Mesenchymal stem cell (in vitro differentiated cells and primary cell): ENCODE results near the gene ZNF503.

ENCODE experiments used
- DNase-seq: peaks from one replicate; pipeline ENCODE4 v3.0.0-alpha.2; 2013
- H2AFZ ChIP-seq: one replicate; pipeline ENCODE4 v1.6.1; 2013; ENCODE audit warnings: low read depth, mild to moderate bottlenecking, control low read depth, inconsistent platforms, low read length, moderate library complexity
- H2AK5ac ChIP-seq: 2 replicates; pipeline ENCODE4 v1.6.1; 2013; ENCODE audit warnings: low read length, moderate library complexity, mild to moderate bottlenecking, inconsistent platforms; ENCODE audit not compliant: severe bottlenecking
- H2BK120ac ChIP-seq: one replicate; pipeline ENCODE4 v1.6.1; 2013; ENCODE audit warnings: low read depth, mild to moderate bottlenecking, inconsistent platforms, low read length, moderate library complexity
- H2BK12ac ChIP-seq, 2 experiments: one replicate each; pipeline ENCODE4 v1.6.1; 2013; ENCODE audit warnings: inconsistent platforms in 2 of 2, low read length in 2 of 2, mild to moderate bottlenecking in 2 of 2, moderate library complexity in 2 of 2, control low read depth in 1 of 2
- H2BK15ac ChIP-seq: one replicate; pipeline ENCODE4 v1.6.1; 2013; ENCODE audit warnings: mild to moderate bottlenecking, low read depth, inconsistent platforms; ENCODE audit not compliant: poor library complexity, severe bottlenecking
- H2BK5ac ChIP-seq: 2 replicates; pipeline ENCODE4 v1.6.1; 2013; ENCODE audit warnings: low read depth, mild to moderate bottlenecking, low read length, control low read depth, inconsistent platforms; ENCODE audit not compliant: poor library complexity, severe bottlenecking
- H3K14ac ChIP-seq, 2 experiments: one replicate each; pipeline ENCODE4 v1.6.1; 2013; ENCODE audit warnings: inconsistent platforms in 2 of 2, low read length in 2 of 2, control low read depth in 1 of 2, mild to moderate bottlenecking in 1 of 2, moderate library complexity in 1 of 2
- H3K18ac ChIP-seq, 2 experiments: one replicate each; pipeline ENCODE4 v1.6.1; 2013; ENCODE audit warnings: inconsistent platforms in 2 of 2, low read length in 2 of 2, control low read depth in 1 of 2, low read depth in 1 of 2, mild to moderate bottlenecking in 1 of 2
- H3K23ac ChIP-seq, 2 experiments: one replicate each; pipeline ENCODE4 v1.6.1; 2013; ENCODE audit warnings: inconsistent platforms in 2 of 2, low read length in 2 of 2, mild to moderate bottlenecking in 2 of 2, moderate library complexity in 2 of 2, control low read depth in 1 of 2
- H3K27ac ChIP-seq: 2 replicates; pipeline ENCODE4 v1.5.1; 2013; ENCODE audit warnings: mild to moderate bottlenecking, moderate library complexity, low read length, control low read depth, inconsistent platforms; ENCODE audit not compliant: poor library complexity, severe bottlenecking
- H3K27me3 ChIP-seq, 2 experiments: 2 replicates each; pipeline versions ENCODE4 v1.6.1 to v1.7.0; 2013; ENCODE audit warnings: low read length in 2 of 2, mild to moderate bottlenecking in 2 of 2, moderate library complexity in 2 of 2, control low read depth in 1 of 2, inconsistent platforms in 1 of 2; ENCODE audit not compliant: control insufficient read depth in 1 of 2, insufficient read depth in 1 of 2
- H3K36me3 ChIP-seq, 2 experiments: 2 replicates each; pipeline versions ENCODE4 v1.6.1 to v1.7.0; 2013; ENCODE audit warnings: low read length in 2 of 2, control low read depth in 1 of 2, inconsistent platforms in 1 of 2, low read depth in 1 of 2, mild to moderate bottlenecking in 1 of 2; ENCODE audit not compliant: insufficient read depth in 2 of 2, control insufficient read depth in 1 of 2
- H3K4ac ChIP-seq, 2 experiments: one replicate each; pipeline ENCODE4 v1.6.1; 2013; ENCODE audit warnings: inconsistent platforms in 2 of 2, low read length in 2 of 2, mild to moderate bottlenecking in 2 of 2, moderate library complexity in 2 of 2, control low read depth in 1 of 2, low read depth in 1 of 2
- H3K4me1 ChIP-seq: 2 replicates; pipeline ENCODE4 v1.6.1; 2013; ENCODE audit warnings: low read depth, low read length, control low read depth; ENCODE audit not compliant: control insufficient read depth, insufficient read depth
- H3K4me2 ChIP-seq: 2 replicates; pipeline ENCODE4 v1.6.1; 2013; ENCODE audit warnings: low read length, mild to moderate bottlenecking, inconsistent platforms; ENCODE audit not compliant: poor library complexity, severe bottlenecking
- H3K4me3 ChIP-seq, 2 experiments: 2 replicates each; pipeline versions ENCODE4 v1.5.1 to v1.7.0; 2013; ENCODE audit warnings: low read length in 2 of 2, mild to moderate bottlenecking in 2 of 2, control low read depth in 1 of 2, low read depth in 1 of 2; ENCODE audit not compliant: insufficient read depth in 1 of 2
- H3K79me1 ChIP-seq: replicated peaks from 2 replicates; pipeline ENCODE4 v1.6.1; 2013; ENCODE audit warnings: mild to moderate bottlenecking, control low read depth, low read length, inconsistent platforms; ENCODE audit not compliant: poor library complexity, severe bottlenecking
- H3K9ac ChIP-seq: 2 replicates; pipeline ENCODE4 v1.7.0; 2013; ENCODE audit warnings: mild to moderate bottlenecking, low read length, moderate library complexity
- H3K9me3 ChIP-seq: 2 replicates; pipeline ENCODE4 v1.7.0; 2013; ENCODE audit warnings: mild to moderate bottlenecking, low read length; ENCODE audit not compliant: control insufficient read depth
- H4K8ac ChIP-seq: one replicate; pipeline ENCODE4 v1.6.1; 2013; ENCODE audit warnings: inconsistent platforms, mild to moderate bottlenecking, low read length, moderate library complexity
- H4K91ac ChIP-seq: one replicate; pipeline ENCODE4 v1.6.1; 2013; ENCODE audit warnings: mild to moderate bottlenecking, low read length, inconsistent platforms
- WGBS: methylation state at CpG from one replicate; pipeline ENCODE4 v1.1.7; 2013; ENCODE audit warnings: mixed read lengths; 5-methylcytosine and 5-hydroxymethylcytosine counted together

Gene ZNF503

DNA sequence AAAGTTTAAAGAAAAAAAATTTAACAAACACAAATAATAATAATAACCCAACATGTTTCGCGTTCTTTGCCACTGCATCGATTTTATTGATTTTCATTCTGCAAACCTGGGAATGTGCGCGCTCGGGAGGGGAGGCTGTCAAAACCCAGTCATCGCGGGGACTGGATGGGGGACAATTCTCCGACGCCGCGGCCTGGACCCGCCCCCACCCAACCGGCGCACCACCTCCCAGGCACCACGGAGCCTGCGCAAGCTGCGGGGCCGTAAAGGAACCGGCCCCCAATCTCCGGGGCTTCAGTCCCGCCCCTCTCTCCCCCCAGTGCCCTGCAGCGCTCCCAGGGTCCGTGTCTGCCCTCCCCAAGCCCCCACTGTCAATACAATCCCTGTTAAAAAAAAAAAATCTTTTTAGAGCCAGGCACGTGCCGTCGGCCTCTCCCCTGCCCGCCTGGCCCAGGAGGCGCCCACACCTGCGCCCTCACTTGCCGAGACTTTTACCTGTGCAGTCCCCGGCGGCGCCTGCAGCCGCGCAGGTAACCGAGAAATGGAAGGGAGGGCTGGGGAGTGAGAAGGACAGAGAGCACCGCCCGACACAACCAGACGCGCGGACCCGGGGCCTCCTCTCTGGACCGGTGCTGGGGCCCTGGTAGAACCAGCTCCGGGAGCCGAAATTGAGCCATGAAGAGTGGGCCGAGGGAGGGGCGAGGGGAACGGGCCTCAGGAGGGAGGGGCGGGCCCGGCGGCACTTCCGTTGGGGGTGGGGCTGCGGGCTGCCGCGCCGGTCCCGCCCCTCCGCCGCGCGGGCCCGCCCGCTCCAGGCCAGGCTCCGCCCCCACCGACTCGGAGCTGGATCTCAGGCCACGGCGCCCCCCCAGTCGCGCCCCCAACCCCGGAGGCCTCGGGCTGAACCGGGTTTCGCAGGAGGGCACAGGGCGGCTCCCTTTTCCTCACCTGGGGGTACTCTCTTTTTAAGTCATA is 7.6 kb upstream of the ZNF503 start:
- Histone ChIP-seq H3K4me2 (peak overlapping the region; percentile 90), H4K91ac (no peak overlapping the region), H3K9me3 (no peaks in the 10 kb centered on the region), H2BK15ac (no peak overlapping the region), H2AK5ac (no peak overlapping the region), H3K27ac (no peak overlapping the region), H2BK12ac (no peak overlapping the region), H3K14ac (no peak overlapping the region), H3K9ac (peak overlapping the region; percentile 100), H2BK120ac (peak overlapping the region; percentile 88), H3K79me1 (no peaks in the 10 kb centered on the region), H3K4me3 (peak overlapping the region; percentile 38 to 90), H3K36me3 (peaks cover 3 to 6% of the 10 kb centered on the region in 2 experiments), H3K27me3 (peaks cover 0 to 90% of the 10 kb centered on the region in 2 experiments), H3K4me1 (peaks cover 31% of the 10 kb centered on the region), H4K8ac (no peak overlapping the region), H2AFZ (no peak overlapping the region), H3K4ac (peak overlapping the region; percentile 1 to 19), H2BK5ac (no peak overlapping the region), H3K23ac (no peak overlapping the region), H3K18ac (peak overlapping the region; percentile 17 to 76)
- peak; percentile 49 for DNase-seq
- WGBS, result under 1% methylated on average over 75 of the region's 76 CpGs

DNA sequence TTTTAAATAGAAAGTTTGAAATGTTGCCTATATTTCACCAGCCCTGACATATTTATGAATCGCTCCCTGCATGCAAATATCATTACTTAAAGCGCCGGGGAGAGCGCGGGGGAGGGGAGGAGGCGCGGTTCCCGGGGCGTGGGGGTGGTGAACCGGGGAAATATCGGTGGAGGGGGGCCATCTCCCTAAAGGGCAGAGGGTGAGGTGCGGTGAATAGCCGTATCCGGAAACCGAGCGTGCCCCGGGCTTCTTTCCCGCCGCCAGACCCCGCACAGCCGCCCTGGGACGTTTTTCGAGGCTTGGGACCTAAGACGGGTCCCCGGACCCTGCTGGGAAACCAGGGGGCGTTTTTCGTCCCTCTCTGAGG is 6.9 kb upstream of the ZNF503 start:
- H3K23ac ChIP-seq, result no peak overlapping the region
- WGBS, result 2% methylated on average over 10 of the region's 27 CpGs
- H3K9me3 ChIP-seq, result no peaks in the 10 kb centered on the region
- no peak overlapping the region for H2BK12ac ChIP-seq
- no peak overlapping the region for H2BK5ac ChIP-seq
- H3K79me1 ChIP-seq, result no peaks in the 10 kb centered on the region
- DNase-seq, result no peak
- H2BK15ac ChIP-seq, result no peak overlapping the region
- peak overlapping the region in 1 of 2 experiments; percentile 90 for H3K4me3 ChIP-seq
- peak overlapping the region in 1 of 2 experiments; percentile 6 for H3K18ac ChIP-seq
- no peak overlapping the region for H3K14ac ChIP-seq
- no peak overlapping the region for H2AK5ac ChIP-seq
- H3K36me3 ChIP-seq, result peaks cover 3 to 6% of the 10 kb centered on the region in 2 experiments
- no peak overlapping the region for H2BK120ac ChIP-seq
- no peak overlapping the region for H4K8ac ChIP-seq
- peaks cover 37% of the 10 kb centered on the region for H3K4me1 ChIP-seq
- no peak overlapping the region for H3K27ac ChIP-seq
- no peak overlapping the region for H3K4ac ChIP-seq
- H4K91ac ChIP-seq, result no peak overlapping the region
- H3K27me3 ChIP-seq, result peaks cover 0 to 90% of the 10 kb centered on the region in 2 experiments
- H3K4me2 ChIP-seq, result peak overlapping the region; percentile 90
- H3K9ac ChIP-seq, result peak overlapping the region; percentile 100
- no peak overlapping the region for H2AFZ ChIP-seq

DNA sequence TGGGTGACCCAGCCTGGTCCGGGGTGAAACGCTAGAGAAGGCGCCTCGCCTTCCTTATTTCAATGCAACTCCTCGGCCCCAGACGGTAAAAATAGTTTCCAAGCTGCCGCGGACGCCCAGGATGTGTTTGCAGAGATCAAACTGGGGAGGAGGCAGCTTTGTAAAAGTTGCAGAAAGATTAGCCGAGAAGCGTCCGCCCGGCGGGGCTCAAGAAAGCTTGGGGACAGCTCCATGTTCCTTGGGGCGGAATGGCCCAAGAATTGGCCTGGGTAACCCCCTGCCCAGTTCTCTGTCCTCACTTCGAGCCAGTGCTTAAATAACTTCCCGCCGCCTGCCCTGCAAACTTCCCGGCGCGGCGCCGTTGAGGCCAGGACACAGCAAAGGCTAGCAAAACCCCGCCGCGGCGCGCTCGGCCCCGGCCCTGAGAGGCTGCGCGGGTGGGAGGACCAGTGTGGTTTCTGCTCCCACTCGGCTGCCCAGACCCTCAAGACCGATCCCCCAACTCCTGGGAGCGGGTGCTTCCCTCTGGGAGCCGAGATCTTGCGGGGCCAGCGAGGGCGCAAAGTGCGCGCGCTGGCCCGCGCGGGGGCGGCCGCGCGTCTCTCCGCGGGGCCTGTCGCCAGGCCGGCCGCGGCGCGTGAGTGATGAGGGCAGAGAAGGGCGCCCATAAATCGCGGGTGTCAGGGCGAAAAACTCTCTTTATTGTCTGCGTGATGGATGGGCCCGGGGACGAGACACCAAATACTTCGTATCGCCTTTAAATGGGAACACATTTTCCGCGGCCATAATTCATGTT is 6.3 kb upstream of the ZNF503 start:
- Histone ChIP-seq H2BK12ac (peak overlapping the region; percentile 69 to 95), H2AFZ (no peak overlapping the region), H4K91ac (no peak overlapping the region), H2AK5ac (no peak overlapping the region), H3K27me3 (peaks cover 0 to 91% of the 10 kb centered on the region in 2 experiments), H3K23ac (no peak overlapping the region), H3K9me3 (no peaks in the 10 kb centered on the region), H3K36me3 (peaks cover 3 to 6% of the 10 kb centered on the region in 2 experiments), H3K27ac (no peak overlapping the region), H3K18ac (peak overlapping the region; percentile 50 to 54), H3K79me1 (no peaks in the 10 kb centered on the region), H2BK15ac (no peak overlapping the region), H3K14ac (no peak overlapping the region), H3K9ac (peak overlapping the region; percentile 100), H3K4ac (peak overlapping the region in 1 of 2 experiments; percentile 33), H3K4me1 (peaks cover 42% of the 10 kb centered on the region), H3K4me2 (peak overlapping the region; percentile 90), H2BK5ac (no peak overlapping the region), H2BK120ac (no peak overlapping the region), H3K4me3 (peak overlapping the region; percentile 32 to 90), H4K8ac (peak overlapping the region; percentile 45)
- DNase-seq, result peak; percentile 63
- WGBS, result 2% methylated on average over 42 of the region's 68 CpGs
